ENCODE measurements around the gene NSUN2. TPM values are rescaled to one million over a fixed set of nuclear protein-coding genes. Genes with fewer than 3 reads are reported as not detected.

Gene NSUN2
- total and polyA plus RNA-seq, 2 experiments from 2014 or later, result 65.4 to 112 TPM

- TF ChIP-seq ETS1 (IDR thresholded peaks at IDR 0.05) (no peak), JUNB (IDR thresholded peaks at IDR 0.05; ENCODE audit: unreplicated experiment) (no peak), ZNF114 (CRISPR knock-in tag; IDR thresholded peaks at IDR 0.05) (no peak), CTCF (conservative IDR thresholded peaks at IDR 0.05; ENCODE audit: low read depth in 2 of 2) (no peak), STAT1 (IDR thresholded peaks at IDR 0.05; ENCODE audit: unreplicated experiment) (no peak), EZH2phosphoT487 (IDR thresholded peaks at IDR 0.05; ENCODE audit: unreplicated experiment) (no peak), REST (IDR thresholded peaks at IDR 0.05; ENCODE audit: unreplicated experiment) (no peak), NANOG (IDR thresholded peaks at IDR 0.05; ENCODE audit: borderline replicate concordance) (no peak)
Observed at GRCh38 chr5:6659941-6660684, 27.3 kb upstream of the NSUN2 start (continued).

GRCh38 chr5:6656680-6657079 lies 23.8 kb upstream of the NSUN2 start:
- no peak overlapping the region for H3K4me2 ChIP-seq
- no peaks in the 10 kb centered on the region for H3K9me2 ChIP-seq (ENCODE audit: insufficient read depth)
- Mint-ChIP-seq H3K9me3 (no peaks in the 10 kb centered on the region), H3K36me3 (ENCODE audit: low read depth) (peaks cover 48% of the 10 kb centered on the region), H3K4me1 (no peaks in the 10 kb centered on the region), H3K27me3 (ENCODE audit: insufficient read depth, low read depth, poor library complexity) (peaks cover 5% of the 10 kb centered on the region), H3K27ac (no peak overlapping the region), H3K4me3 (no peak overlapping the region)
- no peak overlapping the region for H2AFZ ChIP-seq
- H3K79me2 ChIP-seq (replicated peaks; ENCODE audit: insufficient read depth), result peaks cover 4% of the 10 kb centered on the region; the same call in 1 of the 2 replicates
- ATAC-seq (no peak), DNase-seq (ENCODE audit: low spot score) (no peak)
- H3K27ac ChIP-seq (ENCODE audit: low read depth), result no peak overlapping the region
- no peaks in the 10 kb centered on the region for H3F3A ChIP-seq (replicated peaks; ENCODE audit: low read depth)
- no peaks in the 10 kb centered on the region; the same call in 1 of the 2 replicates for H4K20me1 ChIP-seq (replicated peaks; ENCODE audit: insufficient read depth)
- H3K36me3 ChIP-seq (ENCODE audit: insufficient read depth), result peaks cover 8% of the 10 kb centered on the region; the same call in 1 of the 2 replicates
- no peaks in the 10 kb centered on the region for H3K4me1 ChIP-seq (ENCODE audit: insufficient read depth)
- no peaks in the 10 kb centered on the region for H3K27me3 ChIP-seq (ENCODE audit: insufficient read depth)
- no peak overlapping the region for H3K4me3 ChIP-seq
- TF ChIP-seq REST (IDR thresholded peaks at IDR 0.05; ENCODE audit: unreplicated experiment) (no peak), EZH2 (IDR thresholded peaks at IDR 0.05; ENCODE audit: low read depth, unreplicated experiment) (no peak), ETS1 (IDR thresholded peaks at IDR 0.05) (no peak), CTCF (conservative IDR thresholded peaks at IDR 0.05; ENCODE audit: low read depth in 2 of 2) (no peak), EZH2phosphoT487 (IDR thresholded peaks at IDR 0.05; ENCODE audit: unreplicated experiment) (no peak), JUNB (IDR thresholded peaks at IDR 0.05; ENCODE audit: unreplicated experiment) (no peak), POLR2AphosphoS5 (IDR thresholded peaks at IDR 0.05; ENCODE audit: low read depth) (no peak), ZNF114 (CRISPR knock-in tag; IDR thresholded peaks at IDR 0.05) (no peak), NANOG (IDR thresholded peaks at IDR 0.05; ENCODE audit: borderline replicate concordance) (no peak), ZNF331 (CRISPR knock-in tag; IDR thresholded peaks at IDR 0.05; ENCODE audit: low read depth) (no peak), CREB1 (CRISPR knock-in tag; IDR thresholded peaks at IDR 0.05; ENCODE audit: low read depth) (no peak), STAT1 (IDR thresholded peaks at IDR 0.05; ENCODE audit: unreplicated experiment) (no peak)
